Stimulated activated naive CD8-positive, alpha-beta T cell treated with anti-CD3 and anti-CD28 coated beads, Interleukin-15, Interleukin-2, amounts not matched to agents 100 ng/mL and 50 ng/mL, for 24 hours (primary cell): Measurements from ENCODE around the gene TPRX2.
"Not testable (repeated sequence)": the region's sequence is repeated elsewhere in the genome, so short reads cannot be mapped to it uniquely, and the experiment has no call there.

Source experiments
- H3K27ac Mint-ChIP-seq: one replicate; pipeline ENCODE4 v1.8.0; 2021; ENCODE audit warnings: mild to moderate bottlenecking, mixed read lengths
- H3K27me3 Mint-ChIP-seq: one replicate; pipeline ENCODE4 v1.8.0; 2021; ENCODE audit warnings: mixed read lengths
- H3K36me3 Mint-ChIP-seq: one replicate; pipeline ENCODE4 v1.8.0; 2021; ENCODE audit warnings: low read depth, mixed read lengths
- H3K4me1 Mint-ChIP-seq: one replicate; pipeline ENCODE4 v1.8.0; 2021; ENCODE audit warnings: low read depth, mixed read lengths
- H3K4me3 Mint-ChIP-seq: one replicate; pipeline ENCODE4 v1.8.0; 2021; ENCODE audit warnings: mild to moderate bottlenecking, mixed read lengths
- H3K9me3 Mint-ChIP-seq: one replicate; pipeline ENCODE4 v1.8.0; 2021; ENCODE audit warnings: mixed read lengths

The TPRX2 gene

GRCh38 chr19:47858646-47859285, at the start of gene TPRX2:
TSS of gene TPRX2 (plus strand) at chr19:47859235. CDS start at chr19:47859247, 12 bp downstream.
- H3K4me3 Mint-ChIP-seq, H3K27ac Mint-ChIP-seq, H3K9me3 Mint-ChIP-seq, H3K36me3 Mint-ChIP-seq, H3K4me1 Mint-ChIP-seq: not testable (repeated sequence)
- H3K27me3 Mint-ChIP-seq, result peaks cover 16% of the 10 kb centered on the region

GRCh38 chr19:47813304-47813994, 45.6 kb upstream of the TPRX2 start:
- Mint-ChIP-seq H3K27ac (no peak overlapping the region), H3K27me3 (peaks cover 12% of the 10 kb centered on the region), H3K9me3 (no peaks in the 10 kb centered on the region), H3K4me3 (no peak overlapping the region), H3K4me1 (no peaks in the 10 kb centered on the region), H3K36me3 (no peaks in the 10 kb centered on the region)

- Mint-ChIP-seq H3K27ac (no peak overlapping the region), H3K4me3 (no peak overlapping the region), H3K9me3 (no peaks in the 10 kb centered on the region), H3K4me1 (no peaks in the 10 kb centered on the region), H3K36me3 (no peaks in the 10 kb centered on the region), H3K27me3 (peaks cover 12% of the 10 kb centered on the region)
Observed at GRCh38 chr19:47813995-47814328, 45.1 kb upstream of the TPRX2 start.

GRCh38 chr19:47816270-47816669, 42.8 kb upstream of the TPRX2 start:
- H3K36me3 Mint-ChIP-seq, H3K4me1 Mint-ChIP-seq, H3K9me3 Mint-ChIP-seq, H3K4me3 Mint-ChIP-seq, H3K27ac Mint-ChIP-seq: not testable (repeated sequence)
- peaks cover 26% of the 10 kb centered on the region for H3K27me3 Mint-ChIP-seq

- not testable (repeated sequence) for H3K4me3 Mint-ChIP-seq, H3K4me1 Mint-ChIP-seq, H3K9me3 Mint-ChIP-seq, H3K27ac Mint-ChIP-seq, H3K36me3 Mint-ChIP-seq
- H3K27me3 Mint-ChIP-seq, result peaks cover 41% of the 10 kb centered on the region
Observed at GRCh38 chr19:47818221-47818620, 40.8 kb upstream of the TPRX2 start.

- Mint-ChIP-seq H3K4me3 (no peak overlapping the region), H3K27me3 (peaks cover 41% of the 10 kb centered on the region), H3K27ac (no peak overlapping the region), H3K9me3 (no peaks in the 10 kb centered on the region), H3K36me3 (no peaks in the 10 kb centered on the region), H3K4me1 (peaks cover 4% of the 10 kb centered on the region)
Observed at GRCh38 chr19:47819858-47820257, 39.2 kb upstream of the TPRX2 start.

GRCh38 chr19:47820410-47820809, 38.6 kb upstream of the TPRX2 start:
- Mint-ChIP-seq H3K36me3 (no peaks in the 10 kb centered on the region), H3K4me3 (no peak overlapping the region), H3K27ac (no peak overlapping the region), H3K4me1 (peaks cover 4% of the 10 kb centered on the region), H3K9me3 (no peaks in the 10 kb centered on the region), H3K27me3 (peaks cover 41% of the 10 kb centered on the region)

- Mint-ChIP-seq H3K4me1 (peaks cover 4% of the 10 kb centered on the region), H3K27ac (no peak within 1 kb of the TSS), H3K36me3 (no peaks in the 10 kb centered on the region), H3K9me3 (no peaks in the 10 kb centered on the region), H3K4me3 (no peak within 1 kb of the TSS), H3K27me3 (peaks cover 41% of the 10 kb centered on the region)
Observed at GRCh38 chr19:47821460-47822020, 37.5 kb upstream of the TPRX2 start, which contains the start of gene CRX. TSS of gene CRX (plus strand) at chr19:47821937. CDS start at chr19:47834444, 12,507 bp downstream.

- Mint-ChIP-seq H3K36me3 (no peaks in the 10 kb centered on the region), H3K9me3 (no peaks in the 10 kb centered on the region), H3K4me1 (peaks cover 4% of the 10 kb centered on the region), H3K27ac (no peak overlapping the region), H3K4me3 (no peak overlapping the region), H3K27me3 (peaks cover 25% of the 10 kb centered on the region)
Observed at GRCh38 chr19:47824396-47824795, 34.6 kb upstream of the TPRX2 start.

- Mint-ChIP-seq H3K9me3 (no peaks in the 10 kb centered on the region), H3K4me1 (no peaks in the 10 kb centered on the region), H3K4me3 (no peak overlapping the region), H3K27ac (no peak overlapping the region), H3K27me3 (peaks cover 16% of the 10 kb centered on the region), H3K36me3 (no peaks in the 10 kb centered on the region)
Observed at GRCh38 chr19:47826800-47827199, 32.2 kb upstream of the TPRX2 start.

- no peaks in the 10 kb centered on the region for H3K4me1 Mint-ChIP-seq
- H3K4me3 Mint-ChIP-seq, result no peak overlapping the region
- peaks cover 3% of the 10 kb centered on the region for H3K27me3 Mint-ChIP-seq
- no peaks in the 10 kb centered on the region for H3K36me3 Mint-ChIP-seq
- no peaks in the 10 kb centered on the region for H3K9me3 Mint-ChIP-seq
- no peak overlapping the region for H3K27ac Mint-ChIP-seq
Observed at GRCh38 chr19:47832723-47833122, 26.3 kb upstream of the TPRX2 start.

GRCh38 chr19:47836038-47836437, 23.0 kb upstream of the TPRX2 start:
- Mint-ChIP-seq H3K36me3 (no peaks in the 10 kb centered on the region), H3K27ac (no peak overlapping the region), H3K9me3 (no peaks in the 10 kb centered on the region), H3K27me3 (no peaks in the 10 kb centered on the region), H3K4me3 (no peak overlapping the region), H3K4me1 (no peaks in the 10 kb centered on the region)

- H3K27ac Mint-ChIP-seq, result no peak overlapping the region
- H3K9me3 Mint-ChIP-seq, result no peaks in the 10 kb centered on the region
- no peak overlapping the region for H3K4me3 Mint-ChIP-seq
- no peaks in the 10 kb centered on the region for H3K36me3 Mint-ChIP-seq
- no peaks in the 10 kb centered on the region for H3K4me1 Mint-ChIP-seq
- H3K27me3 Mint-ChIP-seq, result peaks cover 9% of the 10 kb centered on the region
Observed at GRCh38 chr19:47839411-47839810, 19.6 kb upstream of the TPRX2 start.

- no peak overlapping the region for H3K4me3 Mint-ChIP-seq
- no peaks in the 10 kb centered on the region for H3K4me1 Mint-ChIP-seq
- no peak overlapping the region for H3K27ac Mint-ChIP-seq
- H3K36me3 Mint-ChIP-seq, result no peaks in the 10 kb centered on the region
- no peaks in the 10 kb centered on the region for H3K9me3 Mint-ChIP-seq
- H3K27me3 Mint-ChIP-seq, result peaks cover 9% of the 10 kb centered on the region
Observed at GRCh38 chr19:47839913-47840312, 19.1 kb upstream of the TPRX2 start.

GRCh38 chr19:47842941-47843340, 16.1 kb upstream of the TPRX2 start:
- H3K36me3 Mint-ChIP-seq, result no peaks in the 10 kb centered on the region
- H3K4me3 Mint-ChIP-seq, result no peak overlapping the region

More at GRCh38 chr19:47842941-47843340, 16.1 kb upstream of the TPRX2 start:
- H3K27ac Mint-ChIP-seq, result no peak overlapping the region
- H3K27me3 Mint-ChIP-seq, result peaks cover 17% of the 10 kb centered on the region
- H3K4me1 Mint-ChIP-seq, result no peaks in the 10 kb centered on the region
- no peaks in the 10 kb centered on the region for H3K9me3 Mint-ChIP-seq
